ENCODE measurements around the gene LDB2. TPM values are rescaled to one million over a fixed set of nuclear protein-coding genes. Genes with fewer than 3 reads are reported as not detected.

LDB2 gene
- total RNA-seq, 4 donors from 2014 or later = 7.0 to 26.4 (median 18.1) TPM

DNA sequence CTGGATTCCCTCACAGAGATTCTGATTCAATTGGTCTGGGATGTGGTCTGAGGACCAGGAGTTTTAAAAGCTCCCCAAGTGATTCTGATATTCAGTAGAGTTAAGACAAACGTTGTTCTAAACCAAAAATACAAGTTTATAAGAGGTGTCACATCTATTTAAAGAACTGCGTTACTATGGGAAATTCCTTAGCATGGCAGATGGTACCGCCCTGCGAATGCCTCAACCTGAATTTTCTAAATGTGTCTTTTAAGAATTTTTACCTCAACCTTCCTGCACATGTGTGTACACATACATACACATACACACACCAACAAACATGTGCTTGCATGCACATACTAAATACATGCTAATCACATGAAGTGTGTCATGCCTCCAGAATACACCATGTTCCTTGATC is 343.3 kb downstream of the LDB2 start:
- H3K4me1 ChIP-seq = no peaks in the 10 kb centered on the region
- H3K27ac ChIP-seq = no peak overlapping the region
- intact Hi-C loops (cut with DNase I; ENCODE audit: low total_unique reads) (no loop called here), in situ Hi-C loops (cut with MboI; ENCODE audit: low sequenced_read_pairs in 4 of 4) (no loop called here)
- DNase-seq = no peak
- no peak overlapping the region for H3K4me3 ChIP-seq
- H3K27me3 ChIP-seq = no peaks in the 10 kb centered on the region
- no peak for ATAC-seq
- TF ChIP-seq, protein P1, sequence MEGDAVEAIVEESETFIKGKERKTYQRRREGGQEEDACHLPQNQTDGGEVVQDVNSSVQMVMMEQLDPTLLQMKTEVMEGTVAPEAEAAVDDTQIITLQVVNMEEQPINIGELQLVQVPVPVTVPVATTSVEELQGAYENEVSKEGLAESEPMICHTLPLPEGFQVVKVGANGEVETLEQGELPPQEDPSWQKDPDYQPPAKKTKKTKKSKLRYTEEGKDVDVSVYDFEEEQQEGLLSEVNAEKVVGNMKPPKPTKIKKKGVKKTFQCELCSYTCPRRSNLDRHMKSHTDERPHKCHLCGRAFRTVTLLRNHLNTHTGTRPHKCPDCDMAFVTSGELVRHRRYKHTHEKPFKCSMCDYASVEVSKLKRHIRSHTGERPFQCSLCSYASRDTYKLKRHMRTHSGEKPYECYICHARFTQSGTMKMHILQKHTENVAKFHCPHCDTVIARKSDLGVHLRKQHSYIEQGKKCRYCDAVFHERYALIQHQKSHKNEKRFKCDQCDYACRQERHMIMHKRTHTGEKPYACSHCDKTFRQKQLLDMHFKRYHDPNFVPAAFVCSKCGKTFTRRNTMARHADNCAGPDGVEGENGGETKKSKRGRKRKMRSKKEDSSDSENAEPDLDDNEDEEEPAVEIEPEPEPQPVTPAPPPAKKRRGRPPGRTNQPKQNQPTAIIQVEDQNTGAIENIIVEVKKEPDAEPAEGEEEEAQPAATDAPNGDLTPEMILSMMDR (IDR thresholded peaks at IDR 0.05 in 4 of 5, conservative IDR thresholded peaks at IDR 0.05 in 1 of 5) = no peak
- no peaks in the 10 kb centered on the region for H3K36me3 ChIP-seq
- H3K9me3 ChIP-seq = no peaks in the 10 kb centered on the region

DNA sequence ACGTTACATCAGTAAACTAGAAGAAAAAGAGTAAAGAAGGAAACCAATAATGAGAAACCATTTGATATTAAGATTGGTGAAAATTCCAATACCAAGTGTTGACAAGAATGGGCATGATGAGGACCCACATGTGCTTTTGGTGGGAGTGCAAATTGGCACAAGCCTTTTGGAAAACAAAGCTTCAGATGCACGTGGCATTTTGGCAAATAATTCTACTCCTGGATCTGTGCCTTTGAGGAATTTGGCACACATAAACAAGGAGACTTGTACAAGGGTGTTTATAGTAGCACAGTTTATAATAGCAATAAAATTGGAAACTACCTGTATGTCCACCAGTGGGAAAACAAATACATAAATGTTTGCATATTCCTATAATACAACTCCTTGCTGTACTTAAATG is 347.9 kb downstream of the LDB2 start:
- no peak overlapping the region for H3K27ac ChIP-seq
- intact Hi-C loops (cut with DNase I; ENCODE audit: low total_unique reads) (no loop called here), in situ Hi-C loops (cut with MboI; ENCODE audit: low sequenced_read_pairs in 4 of 4) (no loop called here)
- TF ChIP-seq, protein P1 (IDR thresholded peaks at IDR 0.05 in 4 of 5, conservative IDR thresholded peaks at IDR 0.05 in 1 of 5) = no peak
- no peaks in the 10 kb centered on the region for H3K27me3 ChIP-seq
- DNase-seq = no peak
- no peaks in the 10 kb centered on the region for H3K4me1 ChIP-seq
- H3K9me3 ChIP-seq = no peaks in the 10 kb centered on the region
- H3K4me3 ChIP-seq = no peak overlapping the region
- no peak for ATAC-seq
- H3K36me3 ChIP-seq = no peaks in the 10 kb centered on the region

DNA sequence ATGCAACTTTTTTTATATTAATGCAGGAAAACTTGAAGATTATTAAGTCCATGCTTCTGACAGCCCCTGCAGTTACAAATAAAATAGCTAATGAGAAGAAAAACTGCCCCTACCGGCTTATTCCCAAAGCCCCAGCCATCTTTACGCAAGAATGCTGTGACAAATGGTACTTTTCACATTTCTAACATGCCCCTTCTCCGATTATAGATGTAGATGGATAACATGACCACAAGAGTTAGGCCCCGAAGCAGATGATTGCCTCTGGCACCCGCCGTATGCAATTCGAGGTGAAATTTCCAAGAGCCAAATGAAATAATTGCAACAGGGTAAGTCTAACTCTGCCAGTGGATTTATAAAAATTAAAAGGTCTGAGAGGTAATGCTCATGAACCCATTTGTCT is 352.8 kb downstream of the LDB2 start:
- ATAC-seq (no peak), DNase-seq (no peak)
- TF ChIP-seq POLR2A (IDR thresholded peaks at IDR 0.05) = no peak
- TF ChIP-seq, protein P1 (IDR thresholded peaks at IDR 0.05 in 4 of 5, conservative IDR thresholded peaks at IDR 0.05 in 1 of 5) = no peak
- Histone ChIP-seq H3K9me3 (no peaks in the 10 kb centered on the region), H3K27me3 (no peaks in the 10 kb centered on the region), H3K4me3 (no peak overlapping the region), H3K4me1 (no peaks in the 10 kb centered on the region), H3K36me3 (no peaks in the 10 kb centered on the region), H3K27ac (no peak overlapping the region)
- in situ Hi-C loops (cut with MboI; ENCODE audit: low sequenced_read_pairs in 4 of 4) (no loop called here), intact Hi-C loops (cut with DNase I; ENCODE audit: low total_unique reads) (no loop called here)

DNA sequence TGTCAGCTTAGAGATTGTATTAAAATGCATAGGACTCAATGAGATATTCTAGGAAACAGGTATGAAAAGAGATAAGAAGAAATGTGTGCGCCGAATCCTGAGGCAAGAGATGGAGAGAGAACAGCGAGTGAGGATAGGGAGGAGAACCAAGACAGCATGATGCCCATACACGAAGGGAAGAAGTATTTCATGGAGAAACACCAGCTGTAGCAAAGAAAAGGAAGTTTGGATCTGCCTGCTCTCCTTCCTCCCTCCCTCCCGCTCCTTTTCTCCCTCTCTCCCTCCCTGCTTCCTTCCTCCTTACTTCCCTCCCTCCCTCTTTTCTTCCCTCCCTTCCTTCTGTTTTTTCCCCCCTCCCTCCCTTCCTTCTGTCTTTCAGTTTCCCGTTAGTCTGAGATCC is 353.6 kb downstream of the LDB2 start:
- in situ Hi-C loops (cut with MboI; ENCODE audit: low sequenced_read_pairs in 4 of 4) = no loop called here
- H3K4me3 ChIP-seq = no peak overlapping the region
- no peaks in the 10 kb centered on the region for H3K36me3 ChIP-seq
- H3K9me3 ChIP-seq = no peaks in the 10 kb centered on the region
- no peak for ATAC-seq
- no peak for DNase-seq
- no peak for TF ChIP-seq POLR2A (IDR thresholded peaks at IDR 0.05)
- TF ChIP-seq, protein P1 (IDR thresholded peaks at IDR 0.05 in 4 of 5, conservative IDR thresholded peaks at IDR 0.05 in 1 of 5) = no peak
- H3K27me3 ChIP-seq = no peaks in the 10 kb centered on the region
- H3K4me1 ChIP-seq = no peaks in the 10 kb centered on the region
- intact Hi-C loops (cut with DNase I; ENCODE audit: low total_unique reads) = no loop called here
- no peak overlapping the region for H3K27ac ChIP-seq

DNA sequence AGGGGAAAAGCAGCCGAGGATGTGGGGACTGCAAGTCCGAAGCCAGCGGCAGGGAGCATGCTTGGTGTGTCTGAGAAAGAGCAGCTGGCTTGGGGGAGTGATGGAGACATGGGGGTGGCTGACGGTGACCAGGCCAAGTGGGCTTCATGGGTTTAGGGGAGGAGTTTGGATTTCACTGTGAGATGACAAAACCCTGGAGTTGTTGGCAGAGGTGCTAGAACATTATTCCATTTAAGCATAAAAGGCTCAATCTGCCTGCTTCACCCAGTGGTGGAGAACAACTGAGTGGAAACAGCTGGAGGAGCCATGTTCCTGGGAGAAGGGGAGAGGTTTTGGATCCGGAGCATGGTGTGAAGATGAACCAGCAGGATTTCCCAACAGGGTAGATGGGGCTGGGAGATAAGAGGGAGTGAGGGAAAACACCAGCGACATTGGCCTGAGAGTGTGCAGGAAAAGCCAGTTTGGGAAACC is 354.2 kb downstream of the LDB2 start:
- Histone ChIP-seq H3K9me3 (no peaks in the 10 kb centered on the region), H3K27ac (no peak overlapping the region), H3K27me3 (no peaks in the 10 kb centered on the region), H3K4me1 (no peaks in the 10 kb centered on the region), H3K4me3 (no peak overlapping the region), H3K36me3 (no peaks in the 10 kb centered on the region)
- in situ Hi-C loops (cut with MboI; ENCODE audit: low sequenced_read_pairs in 4 of 4) (no loop called here), intact Hi-C loops (cut with DNase I; ENCODE audit: low total_unique reads) (no loop called here)
- TF ChIP-seq POLR2A (IDR thresholded peaks at IDR 0.05) = no peak
- TF ChIP-seq, protein P1 (IDR thresholded peaks at IDR 0.05 in 4 of 5, conservative IDR thresholded peaks at IDR 0.05 in 1 of 5) = no peak
- ATAC-seq = no peak
- no peak for DNase-seq
